Suppressor macrophage treated with lipopolysaccharide for 4 hours (primary cell): Measurements from ENCODE around the gene PDGFRB.
A peak's percentile ranks its signal among the peaks of the same experiment; 100 is the strongest.

ENCODE experiments used
- DNase-seq: peaks from one replicate; pipeline ENCODE4 v3.0.0-alpha.2; 2020

The PDGFRB gene

GRCh38 chr5:150162142-150162513 lies 6.5 kb upstream of the PDGFRB start:
- no peak for DNase-seq

GRCh38 chr5:150161242-150162141 lies 5.8 kb upstream of the PDGFRB start:
- DNase-seq, result peak; percentile 83

GRCh38 chr5:150160448-150161081 lies 4.9 kb upstream of the PDGFRB start:
- no peak for DNase-seq

GRCh38 chr5:150159741-150160179 lies 4.1 kb upstream of the PDGFRB start:
- DNase-seq, result peak; percentile 65

GRCh38 chr5:150159031-150159430 lies 3.4 kb upstream of the PDGFRB start:
- no peak for DNase-seq

GRCh38 chr5:150158170-150158949 lies 2.7 kb upstream of the PDGFRB start:
- DNase-seq, result no peak

GRCh38 chr5:150157168-150157567 lies 1.5 kb upstream of the PDGFRB start:
- DNase-seq, result no peak

GRCh38 chr5:150156540-150156939 lies 895 bp upstream of the PDGFRB start:
- no peak for DNase-seq

GRCh38 chr5:150156027-150156368 lies 353 bp upstream of the PDGFRB start:
- DNase-seq, result no peak

GRCh38 chr5:150154618-150155128 lies 972 bp downstream of the PDGFRB start:
- DNase-seq, result no peak

- no peak for DNase-seq
Measured at GRCh38 chr5:150153957-150154617, 1.6 kb downstream of the PDGFRB start.

- no peak for DNase-seq
Measured at GRCh38 chr5:150153483-150153882, 2.2 kb downstream of the PDGFRB start.

- DNase-seq, result no peak
Measured at GRCh38 chr5:150152636-150153462, 2.8 kb downstream of the PDGFRB start.

- DNase-seq, result no peak
Measured at GRCh38 chr5:150149618-150150017, 6.0 kb downstream of the PDGFRB start.

- DNase-seq, result no peak
Measured at GRCh38 chr5:150148117-150148927, 7.3 kb downstream of the PDGFRB start.

GRCh38 chr5:150147670-150148069 lies 8.0 kb downstream of the PDGFRB start:
- no peak for DNase-seq

- no peak for DNase-seq
Measured at GRCh38 chr5:150146862-150147601, 8.6 kb downstream of the PDGFRB start.

- DNase-seq, result no peak
Measured at GRCh38 chr5:150146235-150146634, 9.4 kb downstream of the PDGFRB start.

- DNase-seq, result no peak
Measured at GRCh38 chr5:150144879-150145278, 10.8 kb downstream of the PDGFRB start.

- no peak for DNase-seq
Measured at GRCh38 chr5:150144246-150144801, 11.3 kb downstream of the PDGFRB start.
